Activated naive CD4-positive, alpha-beta T cell treated with anti-CD3 and anti-CD28 coated beads for 36 hours (primary cell): Measurements from ENCODE around the gene HPSE2. TPM values are rescaled to one million over a fixed set of nuclear protein-coding genes. Genes with fewer than 3 reads are reported as not detected.

Source experiments
- CTCF ChIA-PET: fragments of 350-600 bp; sonication (Branson Sonifier 250); formaldehyde crosslinking; loops from one replicate; lab custom pipeline; 2021; ENCODE audit warnings: antibody characterized with exemption; lab: Charles Lee
- DNase-seq: peaks from one replicate; pipeline ENCODE4 v3.0.0-alpha.2; 2020
- H3K27ac Mint-ChIP-seq: one replicate; pipeline ENCODE4 v1.8.0; 2021; ENCODE audit warnings: mild to moderate bottlenecking, mixed read lengths
- H3K27me3 Mint-ChIP-seq: one replicate; pipeline ENCODE4 v1.8.0; 2021; ENCODE audit warnings: low read depth, mixed read lengths
- H3K36me3 Mint-ChIP-seq: one replicate; pipeline ENCODE4 v1.8.0; 2021; ENCODE audit warnings: low read depth, mixed read lengths
- H3K4me1 Mint-ChIP-seq: one replicate; pipeline ENCODE4 v1.8.0; 2021; ENCODE audit warnings: low read depth, mixed read lengths
- H3K4me3 Mint-ChIP-seq: one replicate; pipeline ENCODE4 v1.8.0; 2021; ENCODE audit warnings: mild to moderate bottlenecking, moderate library complexity, mixed read lengths
- H3K9me3 Mint-ChIP-seq: one replicate; pipeline ENCODE4 v1.8.0; 2021; ENCODE audit warnings: mixed read lengths
- intact Hi-C: fragments of 100-400 bp; cut with micrococcal nuclease; formaldehyde crosslinking; loops from one replicate; pipeline ENCODE4 v1.15.1; 2023
- total RNA-seq, 2 experiments: library from RNA; stranded (reverse); gene quantifications; one replicate each; pipeline ENCODE4 v1.2.3, GENCODE V29; 2021

Gene HPSE2
- total RNA-seq, 2 experiments from 2014 or later: not detected

- no peak for DNase-seq
- CTCF ChIA-PET: no interaction called here
These were observed 625.4 kb downstream of the HPSE2 start for GRCh38 chr10:98610301-98610700.

DNA sequence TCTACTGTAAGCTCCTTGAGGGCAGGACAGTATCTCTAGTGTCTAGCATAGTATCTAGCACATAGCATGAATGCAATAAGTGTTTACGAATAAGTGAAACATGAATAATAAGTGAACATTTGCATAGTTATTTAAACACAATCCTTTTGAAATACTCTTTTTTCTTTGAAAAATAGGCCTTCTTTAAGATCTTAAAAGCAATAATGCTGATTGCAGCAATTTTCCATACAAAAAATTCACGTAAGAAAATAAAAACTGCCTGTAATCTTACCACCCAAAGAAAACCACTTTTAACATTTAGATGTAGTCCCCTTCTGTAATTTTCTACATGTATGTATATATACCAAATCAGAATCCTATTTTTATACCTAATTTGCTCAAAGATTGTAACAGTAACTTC, 626.4 kb downstream of the HPSE2 start:
- no peak for DNase-seq
- CTCF ChIA-PET: interaction anchor here (0.5 kb wide), 1 partner anchor 67 kb away, joined by 4 read pairs; no protein-coding TSS in a partner anchor
- intact Hi-C loops: no loop called here
- Mint-ChIP-seq H3K4me3 (no peak overlapping the region), H3K27ac (no peak overlapping the region), H3K9me3 (no peaks in the 10 kb centered on the region), H3K27me3 (peaks cover 12% of the 10 kb centered on the region), H3K4me1 (no peaks in the 10 kb centered on the region), H3K36me3 (no peaks in the 10 kb centered on the region)

More at GRCh38 chr10:98610301-98610700, 625.4 kb downstream of the HPSE2 start:
- no peaks in the 10 kb centered on the region for H3K4me1 Mint-ChIP-seq
- intact Hi-C loops: no loop called here
- H3K4me3 Mint-ChIP-seq: no peak overlapping the region
- H3K27ac Mint-ChIP-seq: no peak overlapping the region
- H3K36me3 Mint-ChIP-seq: no peaks in the 10 kb centered on the region
- H3K27me3 Mint-ChIP-seq: peaks cover 14% of the 10 kb centered on the region
- no peaks in the 10 kb centered on the region for H3K9me3 Mint-ChIP-seq

DNA sequence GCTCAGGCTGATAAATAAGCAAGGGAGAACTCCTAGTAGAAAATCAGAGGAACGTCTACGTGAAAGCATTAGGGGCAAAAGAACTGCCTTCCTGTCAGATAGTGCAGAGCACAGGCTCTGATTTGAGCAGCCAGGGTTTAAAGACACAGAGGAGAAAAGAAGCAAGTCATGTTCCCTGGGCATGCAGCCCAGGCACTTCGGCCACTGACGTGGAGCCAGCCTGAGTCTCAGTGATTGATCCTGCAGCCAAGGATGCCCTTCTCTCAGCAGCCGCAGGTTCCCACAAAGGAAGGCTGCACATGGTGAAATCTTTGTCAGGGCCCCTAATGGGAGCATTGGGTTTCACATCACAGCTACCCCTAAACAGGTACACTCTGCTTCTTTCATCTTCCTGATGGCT, 627.2 kb downstream of the HPSE2 start:
- Mint-ChIP-seq H3K4me1 (no peaks in the 10 kb centered on the region), H3K27me3 (peaks cover 12% of the 10 kb centered on the region), H3K9me3 (no peaks in the 10 kb centered on the region), H3K27ac (no peak overlapping the region), H3K4me3 (no peak overlapping the region), H3K36me3 (no peaks in the 10 kb centered on the region)
- intact Hi-C loops: no loop called here
- CTCF ChIA-PET: no interaction called here
- DNase-seq: no peak

- Mint-ChIP-seq H3K36me3 (no peaks in the 10 kb centered on the region), H3K4me3 (no peak overlapping the region), H3K9me3 (peaks cover 6% of the 10 kb centered on the region), H3K4me1 (no peaks in the 10 kb centered on the region), H3K27ac (no peak overlapping the region), H3K27me3 (peaks cover 6% of the 10 kb centered on the region)
- no peak for DNase-seq
- CTCF ChIA-PET: interaction anchor here (0.8 kb wide), 1 partner anchor 660 kb away, joined by 3 read pairs; no protein-coding TSS in a partner anchor
- intact Hi-C loops: no loop called here
These were observed 633.4 kb downstream of the HPSE2 start for GRCh38 chr10:98602224-98602623.

DNA sequence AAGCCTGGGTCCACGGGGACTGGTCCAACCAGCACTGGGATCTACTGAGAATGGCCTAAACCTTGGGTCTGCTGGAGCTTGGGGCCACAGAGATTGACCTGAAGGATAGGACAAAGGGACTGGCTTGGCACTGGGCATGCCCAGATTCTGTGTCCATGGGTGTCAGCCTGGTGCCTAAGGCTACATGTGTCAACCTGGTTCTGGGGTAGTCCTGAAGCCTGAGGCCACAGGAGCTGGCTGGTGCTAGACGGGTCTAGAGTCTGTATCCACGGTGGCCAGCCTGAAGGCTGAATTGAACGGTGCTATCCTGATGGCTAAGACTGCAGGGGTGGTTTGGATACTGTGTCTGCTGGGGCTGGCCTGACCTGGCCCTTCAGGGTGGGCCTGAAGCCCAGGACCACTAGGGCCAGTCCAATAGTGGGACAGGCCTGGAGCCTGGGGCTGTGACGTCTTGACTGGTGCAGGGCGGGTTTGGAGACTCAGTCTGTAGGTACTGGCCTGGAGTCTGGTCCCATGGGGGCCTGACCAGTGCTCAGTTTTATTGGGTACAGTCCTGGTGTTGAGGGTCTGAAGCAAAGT, 636.5 kb downstream of the HPSE2 start:
- DNase-seq: no peak
- CTCF ChIA-PET: no interaction called here
- Mint-ChIP-seq H3K36me3 (no peaks in the 10 kb centered on the region), H3K4me1 (no peaks in the 10 kb centered on the region), H3K27ac (no peak overlapping the region), H3K9me3 (peaks cover 16% of the 10 kb centered on the region), H3K27me3 (peaks cover 9% of the 10 kb centered on the region), H3K4me3 (no peak overlapping the region)
- intact Hi-C loops: no loop called here

DNA sequence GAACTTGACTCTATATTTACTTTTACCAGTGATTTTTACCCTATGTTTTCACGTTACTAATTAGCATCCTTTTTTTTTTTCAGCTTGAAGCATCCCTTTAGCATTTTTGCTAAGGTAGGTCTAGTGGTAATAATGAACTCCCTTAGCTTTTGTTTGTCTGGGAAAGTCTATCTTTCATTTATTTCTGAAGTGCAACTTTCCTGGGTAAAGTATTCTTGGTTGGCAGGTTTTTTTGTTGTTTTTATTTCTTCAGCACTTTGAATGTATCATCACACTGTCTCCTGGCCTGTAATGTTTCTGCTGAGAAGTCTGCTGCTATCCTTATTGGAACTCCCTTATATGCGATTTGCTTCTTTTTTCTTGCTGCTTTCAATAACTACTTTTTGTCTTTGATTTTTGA, 639.2 kb downstream of the HPSE2 start:
- Mint-ChIP-seq H3K27ac (no peak overlapping the region), H3K36me3 (no peaks in the 10 kb centered on the region), H3K4me1 (no peaks in the 10 kb centered on the region), H3K4me3 (no peak overlapping the region), H3K9me3 (peaks cover 16% of the 10 kb centered on the region), H3K27me3 (peaks cover 8% of the 10 kb centered on the region)
- CTCF ChIA-PET: no interaction called here
- DNase-seq: no peak
- intact Hi-C loops: no loop called here

- DNase-seq: no peak
- CTCF ChIA-PET: interaction anchor here (0.6 kb wide), 1 partner anchor 85 kb away, joined by 3 read pairs; no protein-coding TSS in a partner anchor
- Mint-ChIP-seq H3K9me3 (no peaks in the 10 kb centered on the region), H3K27ac (no peak overlapping the region), H3K27me3 (peaks cover 2% of the 10 kb centered on the region), H3K36me3 (no peaks in the 10 kb centered on the region), H3K4me1 (no peaks in the 10 kb centered on the region), H3K4me3 (no peak overlapping the region)
- intact Hi-C loops: no loop called here
These were observed 646.0 kb downstream of the HPSE2 start for GRCh38 chr10:98589691-98590090.

DNA sequence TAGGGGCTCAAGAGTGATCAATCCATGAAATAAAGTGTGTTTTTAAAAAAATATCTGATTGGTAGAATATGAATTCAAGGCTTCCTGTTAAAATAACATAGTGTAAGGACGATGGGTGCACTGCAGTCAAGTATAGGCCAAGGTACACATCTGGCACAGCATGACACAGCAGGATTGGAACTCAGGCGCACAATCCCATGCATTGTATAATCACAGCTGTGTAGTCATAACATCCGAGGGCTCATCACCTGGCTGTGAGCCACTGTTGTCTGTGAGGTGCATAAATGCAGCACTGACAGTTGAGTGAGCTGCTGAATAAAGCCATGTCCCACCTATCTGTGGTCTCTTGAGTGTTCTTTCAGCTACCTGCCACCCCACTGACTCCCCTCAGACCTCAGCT, 646.6 kb downstream of the HPSE2 start:
- CTCF ChIA-PET: interaction anchor here (0.6 kb wide), 1 partner anchor 86 kb away, joined by 3 read pairs; no protein-coding TSS in a partner anchor
- Mint-ChIP-seq H3K9me3 (no peaks in the 10 kb centered on the region), H3K27ac (no peak overlapping the region), H3K36me3 (no peaks in the 10 kb centered on the region), H3K4me3 (no peak overlapping the region), H3K4me1 (no peaks in the 10 kb centered on the region), H3K27me3 (no peaks in the 10 kb centered on the region)
- no peak for DNase-seq
- intact Hi-C loops: no loop called here

- H3K4me1 Mint-ChIP-seq: no peaks in the 10 kb centered on the region
- H3K27ac Mint-ChIP-seq: no peak overlapping the region
- CTCF ChIA-PET: no interaction called here
- H3K4me3 Mint-ChIP-seq: no peak overlapping the region
- intact Hi-C loops: no loop called here
- no peak for DNase-seq
- no peaks in the 10 kb centered on the region for H3K36me3 Mint-ChIP-seq
- no peaks in the 10 kb centered on the region for H3K9me3 Mint-ChIP-seq
- H3K27me3 Mint-ChIP-seq: peaks cover 7% of the 10 kb centered on the region
These were observed 648.4 kb downstream of the HPSE2 start for GRCh38 chr10:98587156-98587837.

GRCh38 chr10:98586096-98586495, 649.6 kb downstream of the HPSE2 start:
- peaks cover 7% of the 10 kb centered on the region for H3K27me3 Mint-ChIP-seq
- H3K4me1 Mint-ChIP-seq: no peaks in the 10 kb centered on the region
- no peaks in the 10 kb centered on the region for H3K9me3 Mint-ChIP-seq
- no peaks in the 10 kb centered on the region for H3K36me3 Mint-ChIP-seq
- H3K27ac Mint-ChIP-seq: no peak overlapping the region
- H3K4me3 Mint-ChIP-seq: no peak overlapping the region
- intact Hi-C loops: no loop called here
- no peak for DNase-seq
- CTCF ChIA-PET: no interaction called here

DNA sequence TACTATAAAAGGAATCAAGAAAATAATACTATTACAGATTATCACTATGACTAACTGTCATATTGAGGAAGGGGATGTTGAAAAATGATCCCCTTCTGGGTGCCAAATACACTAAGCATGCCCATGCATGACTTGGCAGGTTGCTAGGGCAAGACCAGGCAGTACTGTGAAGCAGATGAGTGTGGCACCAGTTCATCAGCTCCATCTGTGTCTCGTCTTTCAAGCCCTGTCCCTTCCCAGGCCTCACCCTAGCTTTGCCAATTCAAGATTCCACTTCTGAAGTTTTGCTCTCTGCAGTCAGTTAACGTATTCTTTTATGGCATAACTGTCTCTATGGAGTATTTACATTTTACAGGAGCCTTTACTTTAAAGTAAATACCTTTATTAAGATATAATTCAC, 653.3 kb downstream of the HPSE2 start:
- H3K4me1 Mint-ChIP-seq: no peaks in the 10 kb centered on the region
- intact Hi-C loops: no loop called here
- H3K27ac Mint-ChIP-seq: no peak overlapping the region
- H3K9me3 Mint-ChIP-seq: no peaks in the 10 kb centered on the region
- H3K36me3 Mint-ChIP-seq: no peaks in the 10 kb centered on the region
- H3K27me3 Mint-ChIP-seq: peaks cover 16% of the 10 kb centered on the region
- DNase-seq: no peak
- CTCF ChIA-PET: no interaction called here
- no peak overlapping the region for H3K4me3 Mint-ChIP-seq

- Mint-ChIP-seq H3K27ac (no peak overlapping the region), H3K36me3 (no peaks in the 10 kb centered on the region), H3K4me3 (no peak overlapping the region), H3K4me1 (no peaks in the 10 kb centered on the region), H3K9me3 (no peaks in the 10 kb centered on the region), H3K27me3 (peaks cover 14% of the 10 kb centered on the region)
- DNase-seq: no peak
- intact Hi-C loops: no loop called here
- CTCF ChIA-PET: no interaction called here
These were observed 658.1 kb downstream of the HPSE2 start for GRCh38 chr10:98577578-98577977.

DNA sequence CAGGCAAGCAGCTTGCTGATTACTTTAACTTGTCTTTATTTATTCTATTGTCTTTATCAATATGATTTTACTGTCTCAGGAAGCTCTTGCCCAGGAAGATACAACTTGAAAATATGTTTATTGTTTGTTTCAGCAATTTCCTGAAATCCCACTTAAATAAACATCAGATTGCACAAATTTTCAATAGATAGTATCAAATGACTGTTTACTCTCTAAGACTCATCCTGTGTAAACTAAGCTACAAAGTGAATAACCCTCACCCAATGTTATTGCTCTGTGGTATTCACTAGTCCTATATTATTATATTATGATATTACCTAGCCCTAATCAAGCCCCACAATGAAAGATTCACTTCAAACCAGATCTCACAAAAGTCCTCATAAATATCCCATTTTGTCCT, 658.5 kb downstream of the HPSE2 start:
- no peaks in the 10 kb centered on the region for H3K9me3 Mint-ChIP-seq
- DNase-seq: no peak
- H3K4me3 Mint-ChIP-seq: no peak overlapping the region
- intact Hi-C loops: no loop called here
- H3K27me3 Mint-ChIP-seq: peaks cover 14% of the 10 kb centered on the region
- CTCF ChIA-PET: no interaction called here
- no peaks in the 10 kb centered on the region for H3K36me3 Mint-ChIP-seq
- H3K27ac Mint-ChIP-seq: no peak overlapping the region
- no peaks in the 10 kb centered on the region for H3K4me1 Mint-ChIP-seq
